Calu3 (cell line): ENCODE measurements around the gene DUSP11. TPM values are rescaled to one million over a fixed set of nuclear protein-coding genes. Genes with fewer than 3 reads are reported as not detected.

ENCODE experiments used
- BruUV-seq: library from RNA; stranded (reverse); fragments of 400-500 nt; replicated peaks from 2 replicates; lab custom pipeline; 2021; lab: Mats Ljungman, UMichigan
- CTCF ChIA-PET: fragments of 300-600 bp; sonication (Branson Sonifier 250); formaldehyde crosslinking; loops from one replicate; lab custom pipeline; 2022; ENCODE audit warnings: antibody characterized with exemption; lab: Charles Lee
- DNase-seq: peaks from one replicate; pipeline ENCODE4 v3.0.0; 2022
- H3K27ac Mint-ChIP-seq: one replicate; pipeline ENCODE4 v1.8.0; 2022; ENCODE audit warnings: mixed read lengths; ENCODE audit not compliant: unreplicated experiment
- H3K27me3 Mint-ChIP-seq: one replicate; pipeline ENCODE4 v1.8.0; 2022; ENCODE audit warnings: mixed read lengths; ENCODE audit not compliant: unreplicated experiment
- H3K36me3 Mint-ChIP-seq: one replicate; pipeline ENCODE4 v1.8.0; 2022; ENCODE audit warnings: mild to moderate bottlenecking, moderate library complexity, mixed read lengths; ENCODE audit not compliant: insufficient read depth, unreplicated experiment
- H3K4me1 Mint-ChIP-seq: one replicate; pipeline ENCODE4 v1.8.0; 2022; ENCODE audit warnings: mild to moderate bottlenecking, low read depth, mixed read lengths; ENCODE audit not compliant: unreplicated experiment
- H3K4me3 Mint-ChIP-seq: one replicate; pipeline ENCODE4 v1.8.0; 2022; ENCODE audit warnings: mild to moderate bottlenecking, low read depth, moderate library complexity, mixed read lengths; ENCODE audit not compliant: unreplicated experiment
- H3K9me3 Mint-ChIP-seq: one replicate; pipeline ENCODE4 v1.8.0; 2022; ENCODE audit warnings: low read depth, mixed read lengths; ENCODE audit not compliant: unreplicated experiment
- intact Hi-C: fragments of 100-400 bp; cut with micrococcal nuclease; formaldehyde crosslinking; loops from one replicate; pipeline ENCODE4 v1.10.0; 2022; ENCODE audit not compliant: unreplicated experiment
- total RNA-seq: library from RNA; stranded (reverse); gene quantifications from 2 replicates; pipeline ENCODE4 v1.2.3, GENCODE V29; 2022
- TF ChIP-seq, protein P1 (sequence below): fragments of 200-600 bp; IDR thresholded peaks from one replicate; pipeline ENCODE4 v1.8.0; 2022; ENCODE audit warnings: antibody characterized with exemption; ENCODE audit not compliant: unreplicated experiment

The DUSP11 gene
- total RNA-seq, 1 experiment from 2014 or later: 19.1 TPM

GRCh38 chr2:73770725-73771124 is 9.2 kb downstream of the DUSP11 start:
- CTCF ChIA-PET: no interaction called here
- no peaks in the 10 kb centered on the region for H3K9me3 Mint-ChIP-seq
- H3K27ac Mint-ChIP-seq: no peak overlapping the region
- no peaks in the 10 kb centered on the region for H3K27me3 Mint-ChIP-seq
- no peak for DNase-seq
- no peaks in the 10 kb centered on the region for H3K4me1 Mint-ChIP-seq
- no peak overlapping the region for H3K4me3 Mint-ChIP-seq
- intact Hi-C loops: no loop called here
- BruUV-seq: no TSS peak
- peaks cover 43% of the 10 kb centered on the region for H3K36me3 Mint-ChIP-seq
- TF ChIP-seq, protein P1, sequence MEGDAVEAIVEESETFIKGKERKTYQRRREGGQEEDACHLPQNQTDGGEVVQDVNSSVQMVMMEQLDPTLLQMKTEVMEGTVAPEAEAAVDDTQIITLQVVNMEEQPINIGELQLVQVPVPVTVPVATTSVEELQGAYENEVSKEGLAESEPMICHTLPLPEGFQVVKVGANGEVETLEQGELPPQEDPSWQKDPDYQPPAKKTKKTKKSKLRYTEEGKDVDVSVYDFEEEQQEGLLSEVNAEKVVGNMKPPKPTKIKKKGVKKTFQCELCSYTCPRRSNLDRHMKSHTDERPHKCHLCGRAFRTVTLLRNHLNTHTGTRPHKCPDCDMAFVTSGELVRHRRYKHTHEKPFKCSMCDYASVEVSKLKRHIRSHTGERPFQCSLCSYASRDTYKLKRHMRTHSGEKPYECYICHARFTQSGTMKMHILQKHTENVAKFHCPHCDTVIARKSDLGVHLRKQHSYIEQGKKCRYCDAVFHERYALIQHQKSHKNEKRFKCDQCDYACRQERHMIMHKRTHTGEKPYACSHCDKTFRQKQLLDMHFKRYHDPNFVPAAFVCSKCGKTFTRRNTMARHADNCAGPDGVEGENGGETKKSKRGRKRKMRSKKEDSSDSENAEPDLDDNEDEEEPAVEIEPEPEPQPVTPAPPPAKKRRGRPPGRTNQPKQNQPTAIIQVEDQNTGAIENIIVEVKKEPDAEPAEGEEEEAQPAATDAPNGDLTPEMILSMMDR: no peak

GRCh38 chr2:73766994-73767393 is 12.9 kb downstream of the DUSP11 start:
- H3K9me3 Mint-ChIP-seq: no peaks in the 10 kb centered on the region
- no peaks in the 10 kb centered on the region for H3K27me3 Mint-ChIP-seq
- intact Hi-C loops: no loop called here
- DNase-seq: no peak
- no peak overlapping the region for H3K27ac Mint-ChIP-seq
- peaks cover 9% of the 10 kb centered on the region for H3K4me1 Mint-ChIP-seq
- H3K36me3 Mint-ChIP-seq: peaks cover 40% of the 10 kb centered on the region
- H3K4me3 Mint-ChIP-seq: no peak overlapping the region
- BruUV-seq: no TSS peak
- TF ChIP-seq, protein P1: no peak
- CTCF ChIA-PET: no interaction called here

GRCh38 chr2:73766349-73766748 is 13.6 kb downstream of the DUSP11 start:
- intact Hi-C loops: no loop called here
- Mint-ChIP-seq H3K9me3 (no peaks in the 10 kb centered on the region), H3K4me1 (peaks cover 9% of the 10 kb centered on the region), H3K36me3 (peaks cover 37% of the 10 kb centered on the region), H3K27ac (no peak overlapping the region), H3K27me3 (no peaks in the 10 kb centered on the region), H3K4me3 (no peak overlapping the region)
- TF ChIP-seq, protein P1: no peak
- BruUV-seq: no TSS peak
- CTCF ChIA-PET: no interaction called here
- DNase-seq: no peak

- CTCF ChIA-PET: no interaction called here
- Mint-ChIP-seq H3K27me3 (no peaks in the 10 kb centered on the region), H3K36me3 (peaks cover 32% of the 10 kb centered on the region), H3K4me3 (no peak overlapping the region), H3K27ac (no peak overlapping the region), H3K9me3 (no peaks in the 10 kb centered on the region), H3K4me1 (peaks cover 9% of the 10 kb centered on the region)
- DNase-seq: no peak
- BruUV-seq: no TSS peak
- TF ChIP-seq, protein P1: no peak
- intact Hi-C loops: no loop called here
Observed at GRCh38 chr2:73764945-73765344, 15.0 kb downstream of the DUSP11 start.
